ENCODE measurements around the gene GPR39. TPM values are rescaled to one million over a fixed set of nuclear protein-coding genes. Genes with fewer than 3 reads are reported as not detected.

Gene GPR39
- polyA plus RNA-seq, 1 donor from 2014 or later: not detected

DNA sequence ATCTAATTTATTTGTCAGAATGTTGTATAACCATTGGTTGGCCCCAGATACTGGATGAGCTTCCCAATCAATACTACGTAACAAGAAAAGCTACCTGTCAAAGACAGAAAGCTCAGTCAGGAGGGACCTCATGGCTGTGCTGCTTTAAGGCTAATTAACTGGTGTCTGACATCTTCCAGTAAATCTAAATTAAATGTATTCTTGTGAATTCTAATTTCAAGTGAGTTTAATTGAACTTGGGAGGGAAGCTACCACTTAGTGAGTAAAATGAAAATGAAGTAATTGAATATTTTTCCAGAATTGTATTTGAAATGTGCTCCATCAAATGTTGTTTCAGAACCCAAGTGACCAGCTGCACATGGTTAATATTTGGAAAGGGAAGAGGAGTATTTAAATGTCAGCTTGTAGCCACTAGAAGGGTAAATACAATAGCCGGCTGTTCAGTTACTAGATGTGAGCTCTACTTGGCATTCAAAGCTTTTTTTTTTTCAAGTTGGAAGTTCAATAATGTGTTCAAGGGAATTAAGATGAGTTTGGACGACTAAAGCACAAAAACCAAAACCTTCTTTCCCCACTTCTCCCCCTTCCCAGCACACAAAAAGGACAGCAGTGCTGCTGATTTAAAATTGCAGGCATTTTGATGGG, 62.0 kb downstream of the GPR39 start:
- Mint-ChIP-seq H3K27me3 (no peaks in the 10 kb centered on the region), H3K9me3 (peaks cover 6 to 8% (median 7%) of the 10 kb centered on the region in 3 donors), H3K36me3 (no peaks in the 10 kb centered on the region), H3K4me3 (no peak overlapping the region), H3K4me1 (no peaks in the 10 kb centered on the region), H3K27ac (no peak overlapping the region)

DNA sequence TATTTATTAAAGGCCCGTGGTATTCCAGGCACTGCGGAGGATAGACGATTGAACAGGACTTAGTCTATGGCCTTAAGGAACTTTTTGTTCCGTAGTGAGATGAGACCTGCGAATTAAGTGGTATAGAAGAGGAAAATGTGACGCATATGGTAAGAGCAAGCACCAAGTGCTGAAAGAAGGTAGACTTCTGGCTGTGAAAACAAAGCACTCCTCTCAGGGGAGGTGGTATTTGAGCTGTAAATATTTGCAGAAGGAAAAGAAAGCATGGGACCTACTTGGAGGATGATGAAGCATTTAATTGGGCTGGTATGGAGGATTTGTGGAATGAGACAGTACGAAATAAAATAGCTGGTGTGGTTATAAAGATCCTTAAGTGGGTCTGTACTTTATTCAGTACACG, 62.5 kb downstream of the GPR39 start:
- Mint-ChIP-seq H3K27me3 (no peaks in the 10 kb centered on the region), H3K4me1 (no peaks in the 10 kb centered on the region), H3K4me3 (no peak overlapping the region), H3K27ac (no peak overlapping the region), H3K9me3 (peaks cover 6 to 8% (median 7%) of the 10 kb centered on the region in 3 donors), H3K36me3 (no peaks in the 10 kb centered on the region)

DNA sequence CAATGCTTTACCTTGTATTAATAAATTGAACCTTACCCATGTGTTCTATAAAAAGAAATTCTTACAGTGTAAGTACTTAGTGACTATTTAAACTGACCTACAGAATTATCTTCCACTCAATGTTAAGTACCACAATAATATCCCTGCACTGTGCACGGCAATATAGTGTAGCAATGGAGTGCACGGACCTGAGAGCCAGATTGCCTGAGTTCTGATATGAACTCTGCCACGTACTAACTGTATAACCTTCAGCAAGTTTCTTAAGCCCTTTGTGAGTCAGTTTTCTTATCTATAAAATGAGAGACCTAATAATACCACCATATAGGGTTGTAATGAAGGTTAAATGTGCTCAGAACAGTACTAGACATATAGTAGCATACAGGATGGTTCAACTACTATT, 66.2 kb downstream of the GPR39 start:
- peaks cover 1 to 7% (median 3%) of the 10 kb centered on the region in 3 donors for H3K9me3 Mint-ChIP-seq
- H3K27me3 Mint-ChIP-seq: peaks cover 3% of the 10 kb centered on the region
- H3K36me3 Mint-ChIP-seq: no peaks in the 10 kb centered on the region
- no peak overlapping the region for H3K4me3 Mint-ChIP-seq
- H3K4me1 Mint-ChIP-seq: no peaks in the 10 kb centered on the region
- H3K27ac Mint-ChIP-seq: no peak overlapping the region

DNA sequence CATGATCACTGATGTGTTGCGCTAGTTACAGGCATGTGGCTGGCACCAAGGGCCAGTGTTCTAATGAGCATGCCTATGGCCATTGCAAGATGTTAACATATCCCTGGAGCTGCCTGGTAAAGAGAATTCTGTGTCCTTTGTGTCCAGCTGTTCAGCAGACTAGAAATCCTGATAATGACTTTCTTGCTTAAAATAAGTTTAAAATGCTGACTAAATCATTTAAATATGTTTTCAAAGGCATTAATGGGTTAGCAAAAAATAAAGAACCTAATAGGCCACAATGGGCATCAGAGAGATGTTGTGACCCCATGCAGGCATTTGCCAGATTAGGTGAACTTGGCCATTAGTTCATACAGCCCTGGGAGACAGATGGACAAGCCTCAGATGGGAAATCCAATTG, 67.5 kb downstream of the GPR39 start:
- Mint-ChIP-seq H3K4me3 (no peak overlapping the region), H3K27ac (no peak overlapping the region), H3K4me1 (no peaks in the 10 kb centered on the region), H3K27me3 (peaks cover 7% of the 10 kb centered on the region), H3K9me3 (peaks cover 1 to 6% (median 3%) of the 10 kb centered on the region in 3 donors), H3K36me3 (no peaks in the 10 kb centered on the region)

DNA sequence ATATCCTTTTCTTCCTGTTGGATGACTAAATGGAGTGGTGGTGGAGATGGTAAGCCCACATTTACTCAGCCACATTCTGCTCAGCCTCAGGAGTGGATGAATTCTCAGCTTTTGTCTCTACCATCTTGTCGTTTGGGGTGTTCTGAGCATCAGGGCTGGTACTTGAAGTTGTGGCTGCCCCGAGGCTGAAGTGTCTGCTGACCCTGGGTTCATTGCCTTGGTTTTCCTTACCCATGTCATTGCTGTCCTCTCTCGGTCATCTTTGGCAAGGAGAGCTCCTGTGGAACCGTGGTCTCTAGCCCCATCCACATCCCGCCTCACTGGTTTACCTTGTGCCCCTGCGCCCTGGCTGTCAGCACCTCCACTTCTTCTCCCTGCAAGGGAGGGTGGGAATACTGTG, 71.9 kb downstream of the GPR39 start:
- no peak overlapping the region for H3K4me3 Mint-ChIP-seq
- H3K27ac Mint-ChIP-seq: no peak overlapping the region
- H3K36me3 Mint-ChIP-seq: no peaks in the 10 kb centered on the region
- H3K4me1 Mint-ChIP-seq: no peaks in the 10 kb centered on the region
- H3K27me3 Mint-ChIP-seq: peaks cover 9% of the 10 kb centered on the region
- peaks cover under 1 to 3% (median 1%) of the 10 kb centered on the region in 3 donors for H3K9me3 Mint-ChIP-seq

DNA sequence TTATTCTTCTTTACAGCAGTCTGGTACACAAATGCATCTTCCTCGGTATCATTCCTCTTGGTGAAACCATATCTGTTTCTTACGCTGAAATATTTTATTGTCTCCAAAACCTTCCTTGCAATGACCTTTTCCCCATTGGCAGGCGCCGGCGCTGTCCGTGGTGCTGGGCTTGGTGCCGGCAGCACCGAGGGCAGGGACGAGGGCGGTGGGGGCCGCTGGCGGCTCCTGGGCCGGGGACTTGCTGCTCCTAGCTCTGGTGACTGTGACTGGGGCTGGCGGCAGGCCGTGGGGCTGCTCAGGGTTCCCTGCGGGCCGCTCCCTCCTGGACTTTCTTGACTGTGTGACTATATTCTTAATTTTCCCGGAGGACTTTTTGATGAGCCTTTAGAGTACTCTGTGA, 72.5 kb downstream of the GPR39 start:
- Mint-ChIP-seq H3K27me3 (peaks cover 9% of the 10 kb centered on the region), H3K4me1 (no peaks in the 10 kb centered on the region), H3K36me3 (no peaks in the 10 kb centered on the region), H3K9me3 (peaks cover 1 to 5% (median 3%) of the 10 kb centered on the region in 3 donors), H3K27ac (no peak overlapping the region), H3K4me3 (no peak overlapping the region)

DNA sequence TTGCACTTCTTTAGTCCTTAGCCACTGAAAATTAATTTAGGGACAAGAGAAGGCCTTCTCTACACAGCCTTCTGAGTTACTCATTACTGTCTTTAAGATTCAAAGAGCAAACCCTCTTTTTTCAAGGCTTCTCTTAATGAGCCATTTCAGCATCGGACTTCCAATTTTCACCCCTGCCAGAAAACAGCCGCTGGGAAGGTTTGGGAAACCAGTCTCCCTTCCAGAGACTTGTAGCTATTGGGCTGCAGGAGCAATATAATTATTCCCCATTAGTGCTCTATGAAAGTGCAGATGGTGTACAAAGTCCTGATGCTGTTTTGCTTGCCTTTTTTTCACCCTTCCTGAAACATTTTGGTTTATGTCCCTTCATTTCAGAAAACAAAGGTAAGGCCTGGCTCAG, 79.3 kb downstream of the GPR39 start:
- H3K4me3 Mint-ChIP-seq: no peak overlapping the region
- H3K27me3 Mint-ChIP-seq: peaks cover 1% of the 10 kb centered on the region
- H3K27ac Mint-ChIP-seq: no peak overlapping the region
- no peaks in the 10 kb centered on the region for H3K4me1 Mint-ChIP-seq
- peaks cover 0 to 5% (median 1%) of the 10 kb centered on the region in 3 donors for H3K9me3 Mint-ChIP-seq
- H3K36me3 Mint-ChIP-seq: no peaks in the 10 kb centered on the region

DNA sequence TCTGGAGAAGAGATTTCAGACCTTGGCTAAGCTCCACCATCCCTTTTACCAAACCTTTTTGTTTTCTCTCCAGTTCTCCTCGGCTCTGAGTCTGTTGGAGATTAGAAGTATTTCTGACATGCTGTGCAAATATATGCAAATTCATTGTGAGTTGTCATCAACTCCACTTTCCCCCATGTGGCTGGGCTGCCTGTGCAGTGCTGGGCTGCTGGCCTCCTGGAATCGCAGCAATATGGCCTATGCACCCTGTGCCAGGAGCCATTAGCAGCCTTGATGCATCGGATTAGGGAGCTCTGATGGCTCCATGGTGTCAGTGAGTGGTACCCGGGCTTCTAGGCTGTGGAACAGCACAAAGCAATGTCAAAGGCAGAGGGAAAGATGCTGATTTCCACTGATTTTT, 80.0 kb downstream of the GPR39 start:
- peak overlapping the region in 1 of 3 donors; percentile 11 for H3K27ac Mint-ChIP-seq
- H3K36me3 Mint-ChIP-seq: no peaks in the 10 kb centered on the region
- H3K27me3 Mint-ChIP-seq: peaks cover 1% of the 10 kb centered on the region
- no peaks in the 10 kb centered on the region for H3K4me1 Mint-ChIP-seq
- peaks cover 0 to 5% (median 2%) of the 10 kb centered on the region in 3 donors for H3K9me3 Mint-ChIP-seq
- H3K4me3 Mint-ChIP-seq: no peak overlapping the region

DNA sequence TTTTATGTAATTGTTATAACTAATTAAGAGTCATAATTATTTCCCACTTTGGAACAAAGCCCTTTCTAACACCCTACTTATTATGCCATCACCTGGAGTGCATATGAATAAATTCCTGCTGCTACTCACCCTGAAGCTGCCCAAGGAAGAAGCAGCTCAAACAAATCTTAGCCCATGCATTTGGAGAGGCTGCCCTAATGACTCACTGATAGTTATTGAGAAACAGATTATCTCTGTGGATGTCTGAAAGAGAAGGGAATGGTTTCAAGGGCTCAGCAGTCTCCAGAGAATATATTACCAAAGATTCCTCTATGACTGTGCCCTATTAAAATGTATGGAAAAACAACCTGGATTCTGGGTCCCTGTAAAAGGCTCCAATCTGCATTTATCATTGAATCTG, 81.0 kb downstream of the GPR39 start:
- Mint-ChIP-seq H3K27ac (no peak overlapping the region), H3K4me3 (no peak overlapping the region), H3K9me3 (peaks cover 2 to 8% (median 2%) of the 10 kb centered on the region in 3 donors), H3K27me3 (peaks cover 1% of the 10 kb centered on the region), H3K4me1 (no peaks in the 10 kb centered on the region), H3K36me3 (no peaks in the 10 kb centered on the region)

DNA sequence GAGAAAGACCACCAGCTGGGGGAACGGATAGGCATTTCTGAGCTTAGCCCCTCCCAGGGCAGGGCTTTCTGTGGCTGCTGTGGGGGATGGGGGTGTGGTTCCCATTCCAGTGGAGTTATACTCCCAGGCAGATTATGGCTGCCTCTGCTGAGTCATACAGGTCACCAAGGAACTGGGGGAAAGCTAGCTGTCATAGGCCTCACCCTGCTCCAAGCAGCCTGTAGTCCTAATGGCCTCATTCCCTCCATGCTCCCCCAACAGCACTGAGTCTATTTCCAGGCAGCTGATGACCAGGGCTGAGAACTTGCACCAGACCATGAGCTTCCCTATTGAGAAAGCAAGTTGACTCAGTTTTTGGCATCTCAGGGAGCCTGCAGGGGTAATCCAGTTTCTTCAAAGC, 87.1 kb downstream of the GPR39 start:
- Mint-ChIP-seq H3K9me3 (peaks cover 3 to 10% (median 5%) of the 10 kb centered on the region in 3 donors), H3K27me3 (peaks cover 1% of the 10 kb centered on the region), H3K4me1 (peaks cover 0 to 1% (median 0%) of the 10 kb centered on the region in 3 donors), H3K4me3 (no peak overlapping the region), H3K27ac (no peak overlapping the region), H3K36me3 (no peaks in the 10 kb centered on the region)

DNA sequence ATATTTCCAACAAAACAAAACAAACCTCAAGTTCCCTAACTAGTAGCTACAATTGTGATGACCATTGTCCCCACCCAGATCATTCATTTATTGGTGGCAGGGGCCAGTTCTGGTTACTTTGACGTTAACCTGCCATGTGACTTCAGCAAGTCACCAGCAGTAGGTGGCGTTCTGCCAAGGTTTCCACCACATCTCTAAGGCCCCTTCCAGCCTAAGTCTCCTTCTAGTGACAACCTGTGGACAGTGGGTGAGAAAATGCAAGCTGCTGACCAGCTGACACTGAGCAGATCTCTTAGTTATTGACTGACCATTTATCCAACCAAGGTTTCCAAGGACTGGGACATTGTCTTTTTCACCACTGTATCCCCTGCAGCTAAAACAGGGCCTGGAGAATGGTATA, 98.4 kb downstream of the GPR39 start:
- Mint-ChIP-seq H3K4me1 (no peaks in the 10 kb centered on the region), H3K4me3 (no peak overlapping the region), H3K9me3 (peaks cover 0 to 1% (median 0%) of the 10 kb centered on the region in 3 donors), H3K36me3 (no peaks in the 10 kb centered on the region), H3K27ac (no peak overlapping the region), H3K27me3 (no peaks in the 10 kb centered on the region)

DNA sequence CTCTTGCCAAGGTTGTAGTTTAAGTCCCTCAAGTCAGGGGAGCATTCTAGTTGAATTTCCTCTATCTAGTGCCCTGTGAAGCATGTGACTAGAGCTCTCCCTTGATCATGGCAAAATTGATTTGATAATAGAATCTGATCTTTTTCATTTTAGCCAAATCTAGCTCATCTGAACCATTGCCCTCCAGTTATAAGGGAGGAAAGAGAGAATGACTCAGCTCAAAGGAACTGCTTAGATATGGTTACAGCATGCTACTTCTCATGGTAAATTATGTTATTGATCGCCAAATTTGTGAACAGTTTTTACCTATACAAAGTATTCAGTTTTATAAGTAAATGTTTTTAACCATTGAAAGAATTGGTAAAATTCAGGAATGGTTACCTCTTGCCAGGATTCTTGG, 100.8 kb downstream of the GPR39 start:
- no peaks in the 10 kb centered on the region for H3K36me3 Mint-ChIP-seq
- no peak overlapping the region for H3K27ac Mint-ChIP-seq
- H3K27me3 Mint-ChIP-seq: no peaks in the 10 kb centered on the region
- peaks cover 0 to 4% (median 0%) of the 10 kb centered on the region in 3 donors for H3K9me3 Mint-ChIP-seq
- no peak overlapping the region for H3K4me3 Mint-ChIP-seq
- H3K4me1 Mint-ChIP-seq: no peaks in the 10 kb centered on the region

DNA sequence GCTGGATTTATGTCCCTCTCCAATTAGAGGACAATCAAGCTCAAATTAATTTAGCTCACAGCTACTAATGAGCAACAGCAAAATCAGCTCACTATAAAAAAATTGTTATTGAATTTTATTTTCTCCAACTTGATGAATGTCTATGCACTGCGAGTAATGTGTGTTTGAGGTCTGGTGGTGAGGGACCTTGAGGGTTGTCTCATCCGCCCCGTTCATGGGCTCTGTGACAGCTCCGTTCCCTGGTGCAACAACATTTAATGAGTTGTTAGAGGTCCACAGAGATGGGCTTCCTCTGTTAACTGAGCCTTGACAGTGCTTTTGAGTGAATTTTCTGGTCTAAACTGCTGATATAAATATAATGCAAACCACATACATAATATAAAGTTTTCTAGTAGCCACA, 101.7 kb downstream of the GPR39 start:
- no peak overlapping the region for H3K27ac Mint-ChIP-seq
- no peaks in the 10 kb centered on the region for H3K27me3 Mint-ChIP-seq
- no peak overlapping the region for H3K4me3 Mint-ChIP-seq
- H3K9me3 Mint-ChIP-seq: peaks cover 0 to 4% (median 0%) of the 10 kb centered on the region in 3 donors
- H3K36me3 Mint-ChIP-seq: no peaks in the 10 kb centered on the region
- H3K4me1 Mint-ChIP-seq: no peaks in the 10 kb centered on the region

DNA sequence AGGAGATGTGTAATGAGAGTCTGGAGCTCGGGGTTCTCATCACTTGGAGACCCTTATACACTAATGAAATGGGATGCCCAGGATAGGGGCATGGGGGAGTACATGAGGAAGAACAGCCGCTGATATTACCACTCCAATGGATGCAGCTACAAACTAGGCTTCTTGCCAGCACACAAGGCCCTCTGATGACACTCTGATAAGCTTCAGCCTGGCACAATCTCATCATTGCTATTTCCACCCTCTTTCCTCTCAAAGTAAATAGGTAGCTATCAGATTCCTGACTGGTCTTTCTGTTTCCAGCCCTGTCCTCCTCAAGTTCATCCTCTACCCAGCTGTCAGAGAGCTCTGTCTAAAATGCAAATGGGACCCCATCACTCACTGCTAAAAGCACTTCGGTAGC, 103.0 kb downstream of the GPR39 start:
- no peak overlapping the region for H3K27ac Mint-ChIP-seq
- no peak overlapping the region for H3K4me3 Mint-ChIP-seq
- no peaks in the 10 kb centered on the region for H3K36me3 Mint-ChIP-seq
- H3K4me1 Mint-ChIP-seq: no peaks in the 10 kb centered on the region
- no peaks in the 10 kb centered on the region for H3K27me3 Mint-ChIP-seq
- peaks cover 0 to 4% (median 0%) of the 10 kb centered on the region in 3 donors for H3K9me3 Mint-ChIP-seq

DNA sequence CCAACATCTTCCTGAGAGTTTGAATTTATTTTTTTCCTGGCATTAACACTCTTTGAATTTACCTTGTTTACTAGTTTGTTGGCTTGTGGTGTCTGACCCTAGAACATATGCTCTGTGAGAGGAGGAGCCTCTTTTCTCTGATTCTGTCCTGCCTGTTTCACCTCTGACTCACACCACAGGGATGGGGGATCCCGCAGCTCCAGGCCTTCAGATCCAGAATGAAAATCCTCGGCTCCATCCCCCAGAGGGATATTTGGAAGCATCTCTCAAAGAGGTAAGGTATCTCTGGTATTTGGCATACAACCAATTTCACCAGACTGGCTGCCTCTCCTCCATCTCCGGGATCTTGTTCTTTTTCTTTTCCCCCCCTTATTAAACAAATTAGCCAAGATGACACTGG, 104.7 kb downstream of the GPR39 start:
- Mint-ChIP-seq H3K36me3 (no peaks in the 10 kb centered on the region), H3K27ac (no peak overlapping the region), H3K9me3 (peaks cover 0 to 2% (median 0%) of the 10 kb centered on the region in 3 donors), H3K4me3 (no peak overlapping the region), H3K4me1 (no peaks in the 10 kb centered on the region), H3K27me3 (no peaks in the 10 kb centered on the region)

DNA sequence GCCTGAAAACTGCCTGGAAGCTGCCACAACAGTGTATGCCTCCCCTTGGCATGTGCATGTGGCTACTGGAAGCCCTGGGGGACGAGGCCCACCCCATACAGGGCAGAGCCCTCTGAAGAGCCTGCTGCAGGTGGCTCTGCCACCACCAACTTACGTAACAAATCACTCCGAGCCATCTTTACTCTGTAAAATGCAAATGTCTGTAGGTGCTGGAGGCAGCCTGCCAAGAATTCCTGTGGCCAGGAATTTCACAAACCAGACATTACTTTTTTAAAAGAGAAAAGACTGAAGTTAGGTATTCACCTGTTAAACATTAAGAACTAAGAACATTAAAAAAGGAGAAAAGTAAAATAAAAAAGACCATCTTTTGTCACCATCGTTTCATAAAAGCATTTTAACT, 106.3 kb downstream of the GPR39 start:
- Mint-ChIP-seq H3K9me3 (peaks cover 0 to 2% (median 2%) of the 10 kb centered on the region in 3 donors), H3K4me1 (no peaks in the 10 kb centered on the region), H3K27ac (no peak overlapping the region), H3K27me3 (no peaks in the 10 kb centered on the region), H3K36me3 (no peaks in the 10 kb centered on the region), H3K4me3 (no peak overlapping the region)

Data from IgD-negative memory B cell (primary cell).